OCI-LY7 (cell line): ENCODE results near the gene CACNA2D4. TPM values are rescaled to one million over a fixed set of nuclear protein-coding genes. Genes with fewer than 3 reads are reported as not detected.

Source experiments
- Bru-seq: library from RNA; stranded (reverse); fragments of 400-500 nt; gene quantifications from one replicate; lab custom pipeline; 2021; lab: Mats Ljungman, UMichigan
- BruChase-seq, 2 experiments: library from RNA; stranded (reverse); fragments of 400-500 nt; gene quantifications; one replicate each; lab custom pipeline; 2021; lab: Mats Ljungman, UMichigan
- BruUV-seq: library from RNA; stranded (reverse); fragments of 400-500 nt; replicated peaks from 2 replicates; lab custom pipeline; 2021; lab: Mats Ljungman, UMichigan
- CTCF ChIA-PET: fragments of 300-600 bp; sonication (Branson Sonifier 250); formaldehyde crosslinking; loops from one replicate; lab custom pipeline; 2022; ENCODE audit warnings: antibody characterized with exemption; ENCODE audit not compliant: unreplicated experiment; lab: Charles Lee
- POLR2A ChIA-PET: fragments of 300-600 bp; sonication (Branson Sonifier 250); formaldehyde crosslinking; loops from one replicate; lab custom pipeline; 2022; ENCODE audit warnings: antibody characterized with exemption; lab: Charles Lee
- DNase-seq: peaks from one replicate; pipeline ENCODE4 v3.0.0-alpha.2; 2015; ENCODE audit warnings: low spot score
- H2AFZ ChIP-seq: fragments of 200-600 bp; sonication (generic), shearing (Covaris generic); 2 replicates; pipeline ENCODE4 v1.6.1; 2014; ENCODE audit warnings: mild to moderate bottlenecking, antibody characterized with exemption, low read length, moderate library complexity
- H3K27ac ChIP-seq: fragments of 200-600 bp; sonication (generic); 2 replicates; pipeline ENCODE4 v1.5.1; 2014; ENCODE audit warnings: mixed run types, low read depth, mild to moderate bottlenecking, moderate library complexity, low read length, inconsistent platforms; ENCODE audit not compliant: poor library complexity, severe bottlenecking
- H3K36me3 ChIP-seq: fragments of 200-600 bp; sonication (generic); 2 replicates; pipeline ENCODE4 v1.6.1; 2014; ENCODE audit warnings: mild to moderate bottlenecking, antibody characterized with exemption, low read length, moderate library complexity, mixed read lengths; ENCODE audit not compliant: insufficient read depth
- H3K4me1 ChIP-seq: fragments of 200-600 bp; sonication (generic); 2 replicates; pipeline ENCODE4 v1.5.1; 2014; ENCODE audit warnings: mild to moderate bottlenecking, low read length; ENCODE audit not compliant: insufficient read depth, poor library complexity, severe bottlenecking
- H3K4me2 ChIP-seq: fragments of 200-600 bp; sonication (generic); 2 replicates; pipeline ENCODE4 v1.6.1; 2014; ENCODE audit warnings: mild to moderate bottlenecking, low read length
- H3K4me3 ChIP-seq: fragments of 200-600 bp; sonication (generic); 2 replicates; pipeline ENCODE4 v1.5.1; 2014; ENCODE audit warnings: mild to moderate bottlenecking, low read depth, low read length; ENCODE audit not compliant: poor library complexity, severe bottlenecking
- H3K79me2 ChIP-seq: fragments of 200-600 bp; sonication (generic); 2 replicates; pipeline ENCODE4 v1.6.1; 2016; ENCODE audit warnings: low read depth, mild to moderate bottlenecking, low read length, moderate library complexity, mixed read lengths; ENCODE audit not compliant: insufficient read depth
- H3K9me2 ChIP-seq: fragments of 200-600 bp; sonication (generic); 2 replicates; pipeline ENCODE4 v1.6.1; 2016; ENCODE audit warnings: mild to moderate bottlenecking, low read length, mixed read lengths; ENCODE audit not compliant: insufficient read depth
- H3K9me3 ChIP-seq: fragments of 200-600 bp; sonication (generic); 2 replicates; pipeline ENCODE4 v1.6.1; 2014; ENCODE audit warnings: mild to moderate bottlenecking, mixed run types, low read length, mixed read lengths
- H4K20me1 ChIP-seq: fragments of 200-600 bp; sonication (generic); 2 replicates; pipeline ENCODE4 v1.6.1; 2014; ENCODE audit warnings: mild to moderate bottlenecking, antibody characterized with exemption, low read length, moderate library complexity, mixed read lengths; ENCODE audit not compliant: insufficient read depth
- CTCF ChIP-seq: fragments of 200-600 bp; sonication (generic); conservative IDR thresholded peaks from 2 replicates; pipeline ENCODE4 v1.5.1; 2014; ENCODE audit warnings: mild to moderate bottlenecking, antibody characterized with exemption, low read length, moderate library complexity, mixed read lengths
- EZH2phosphoT487 ChIP-seq: fragments of 200-600 bp; sonication (generic); IDR thresholded peaks from 2 replicates; pipeline ENCODE4 v1.6.1; 2018; ENCODE audit warnings: low read depth, borderline replicate concordance, mild to moderate bottlenecking, mixed run types, antibody characterized with exemption, low read length, moderate library complexity, mixed read lengths
- intact Hi-C: fragments of 100-400 bp; cut with micrococcal nuclease; formaldehyde crosslinking; loops from one replicate; pipeline ENCODE4 v1.10.0; 2022; ENCODE audit not compliant: unreplicated experiment
- long read RNA-seq: library from polyadenylated mRNA; stranded (forward); transcript quantifications from one replicate; pipeline ENCODE4 v2.0.0, GENCODE V29; 2022
- total RNA-seq, 2 experiments: library from RNA; depleted of rRNA in 1 of 2; stranded (reverse); fragments of >200 nt in 1 of 2; shearing (Covaris generic) in 1 of 2; gene quantifications; 2 replicates each; pipeline ENCODE4 v1.2.3, GENCODE V29; 2014 to 2022

Gene CACNA2D4, protein sequence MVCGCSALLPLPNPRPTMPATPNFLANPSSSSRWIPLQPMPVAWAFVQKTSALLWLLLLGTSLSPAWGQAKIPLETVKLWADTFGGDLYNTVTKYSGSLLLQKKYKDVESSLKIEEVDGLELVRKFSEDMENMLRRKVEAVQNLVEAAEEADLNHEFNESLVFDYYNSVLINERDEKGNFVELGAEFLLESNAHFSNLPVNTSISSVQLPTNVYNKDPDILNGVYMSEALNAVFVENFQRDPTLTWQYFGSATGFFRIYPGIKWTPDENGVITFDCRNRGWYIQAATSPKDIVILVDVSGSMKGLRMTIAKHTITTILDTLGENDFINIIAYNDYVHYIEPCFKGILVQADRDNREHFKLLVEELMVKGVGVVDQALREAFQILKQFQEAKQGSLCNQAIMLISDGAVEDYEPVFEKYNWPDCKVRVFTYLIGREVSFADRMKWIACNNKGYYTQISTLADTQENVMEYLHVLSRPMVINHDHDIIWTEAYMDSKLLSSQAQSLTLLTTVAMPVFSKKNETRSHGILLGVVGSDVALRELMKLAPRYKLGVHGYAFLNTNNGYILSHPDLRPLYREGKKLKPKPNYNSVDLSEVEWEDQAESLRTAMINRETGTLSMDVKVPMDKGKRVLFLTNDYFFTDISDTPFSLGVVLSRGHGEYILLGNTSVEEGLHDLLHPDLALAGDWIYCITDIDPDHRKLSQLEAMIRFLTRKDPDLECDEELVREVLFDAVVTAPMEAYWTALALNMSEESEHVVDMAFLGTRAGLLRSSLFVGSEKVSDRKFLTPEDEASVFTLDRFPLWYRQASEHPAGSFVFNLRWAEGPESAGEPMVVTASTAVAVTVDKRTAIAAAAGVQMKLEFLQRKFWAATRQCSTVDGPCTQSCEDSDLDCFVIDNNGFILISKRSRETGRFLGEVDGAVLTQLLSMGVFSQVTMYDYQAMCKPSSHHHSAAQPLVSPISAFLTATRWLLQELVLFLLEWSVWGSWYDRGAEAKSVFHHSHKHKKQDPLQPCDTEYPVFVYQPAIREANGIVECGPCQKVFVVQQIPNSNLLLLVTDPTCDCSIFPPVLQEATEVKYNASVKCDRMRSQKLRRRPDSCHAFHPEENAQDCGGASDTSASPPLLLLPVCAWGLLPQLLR
- total RNA-seq (2014; rRNA removed; shearing (Covaris generic)) (0.13 TPM in 1 of 2 replicates, not detected in the other), total RNA-seq (2022) (0.41 TPM in 1 of 2 replicates, not detected in the other), Bru-seq, nascent RNA (percentile 4 among the genes with signal in this experiment), BruChase-seq, experiment 1, labeled RNA remaining after a 6-hour chase (not detected), BruChase-seq, experiment 2, labeled RNA remaining after a 2-hour chase (percentile 3 among the genes with signal in this experiment)
- long read RNA-seq: 0 reads

DNA sequence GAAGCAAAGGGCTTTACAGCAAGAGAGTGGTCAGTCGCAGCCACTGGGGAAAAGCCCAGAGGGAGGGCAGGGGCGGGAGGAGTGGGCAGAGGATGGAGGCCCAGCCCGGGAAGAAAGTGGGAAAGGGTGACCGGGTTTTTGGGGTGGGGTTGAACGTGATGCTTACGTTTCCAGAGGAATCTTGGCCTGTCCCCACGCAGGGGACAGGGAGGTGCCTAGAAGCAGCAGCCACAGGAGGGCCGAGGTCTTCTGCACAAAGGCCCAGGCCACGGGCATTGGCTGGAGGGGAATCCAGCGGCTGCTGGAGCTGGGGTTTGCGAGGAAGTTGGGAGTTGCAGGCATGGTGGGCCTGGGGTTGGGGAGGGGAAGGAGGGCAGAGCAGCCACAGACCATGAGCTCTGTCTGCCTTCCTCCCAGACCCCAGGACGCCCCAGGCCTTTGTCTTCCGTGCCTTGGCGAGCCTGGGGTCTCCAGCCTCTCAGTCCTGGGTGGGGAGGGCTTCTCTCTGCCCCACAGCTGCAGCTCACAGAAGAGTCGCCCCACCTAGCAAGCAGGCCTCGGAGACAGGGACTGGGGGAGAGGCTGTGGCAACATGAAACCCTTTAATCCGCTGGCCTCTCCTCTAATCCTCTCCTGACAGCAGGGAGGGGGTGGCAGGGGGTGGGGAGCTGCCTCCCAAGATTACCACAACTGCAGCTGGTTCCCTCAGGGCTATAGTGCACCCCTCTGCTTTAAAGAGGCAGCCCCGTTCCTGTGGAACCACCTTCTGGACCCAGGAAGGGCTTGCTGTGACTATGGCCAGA lies at the start of gene CACNA2D4:
TSS of gene CACNA2D4 (minus strand) at position 572 of the 803 bp plus-strand sequence. CDS start at position 393, 179 bp downstream.
- Histone ChIP-seq H4K20me1 (no peaks in the 10 kb centered on the region), H3K4me3 (no peak within 1 kb of the TSS), H3K27ac (no peak within 1 kb of the TSS), H3K9me3 (no peaks in the 10 kb centered on the region), H3K9me2 (no peaks in the 10 kb centered on the region), H3K4me1 (peaks cover 8% of the 10 kb centered on the region), H3K79me2 (no peaks in the 10 kb centered on the region), H3K36me3 (no peaks in the 10 kb centered on the region), H3K4me2 (no peak within 1 kb of the TSS), H2AFZ (no peak within 1 kb of the TSS)
- intact Hi-C loops: no loop called here
- ChIA-PET CTCF (no interaction called here), POLR2A (interaction anchor here (0.6 kb wide), 1 partner anchor 866 kb away, joined by 3 read pairs; no protein-coding TSS in a partner anchor)
- DNase-seq: no peak
- no TSS peak for BruUV-seq
- TF ChIP-seq CTCF (no peak), EZH2phosphoT487 (no peak)

DNA sequence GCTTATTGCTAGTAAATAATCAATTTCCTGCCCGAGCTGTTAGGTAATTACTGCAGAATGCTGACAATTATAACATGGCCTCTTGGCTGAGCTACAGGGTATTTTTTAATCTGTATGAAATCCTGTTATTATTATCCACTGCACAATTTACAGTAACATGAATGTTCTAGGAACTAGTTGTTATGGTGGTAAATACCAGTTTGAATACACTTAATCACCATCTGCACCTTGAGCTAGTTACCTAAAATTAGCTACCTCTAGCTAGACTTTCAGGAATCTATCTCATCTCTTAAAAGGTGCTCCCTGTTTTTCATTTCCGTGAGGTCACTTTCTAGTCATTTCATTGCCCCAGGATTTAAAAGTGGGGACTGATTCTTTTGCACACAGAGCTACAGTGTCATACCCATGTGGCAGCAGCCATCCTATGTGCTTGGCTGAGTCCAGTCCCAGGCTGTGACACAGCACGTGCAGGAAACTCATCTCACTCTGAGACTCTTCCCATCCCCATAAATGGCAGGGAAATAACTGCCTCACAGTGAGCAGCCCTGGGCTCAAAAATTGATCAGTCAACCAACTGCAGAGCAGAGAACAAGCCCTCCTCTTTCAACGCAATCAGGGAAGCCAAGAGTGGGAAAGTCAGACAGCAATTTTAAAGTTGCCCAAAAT lies 48.2 kb upstream of the CACNA2D4 start:
- no peaks in the 10 kb centered on the region for H4K20me1 ChIP-seq
- H3K27ac ChIP-seq: no peak overlapping the region
- intact Hi-C loops: loop anchor here (5.0 kb wide), 1 partner anchor 436 kb away; no protein-coding TSS in a partner anchor
- H3K9me3 ChIP-seq: no peaks in the 10 kb centered on the region
- no peak for DNase-seq
- H3K4me3 ChIP-seq: no peak overlapping the region
- no peaks in the 10 kb centered on the region for H3K9me2 ChIP-seq
- no peak overlapping the region for H2AFZ ChIP-seq
- ChIA-PET POLR2A (interaction anchor here (0.7 to 1.1 kb wide), 2 partner anchors 19 to 54 kb away, joined by 3 read pairs; no protein-coding TSS in a partner anchor), CTCF (interaction anchor here (1.1 kb wide), 1 partner anchor 27 kb away, joined by 3 read pairs; no protein-coding TSS in a partner anchor)
- H3K4me1 ChIP-seq: no peaks in the 10 kb centered on the region
- no TSS peak for BruUV-seq
- H3K79me2 ChIP-seq: no peaks in the 10 kb centered on the region
- peaks cover 25% of the 10 kb centered on the region for H3K36me3 ChIP-seq
- no peak for TF ChIP-seq CTCF
- no peak for TF ChIP-seq EZH2phosphoT487
- no peak overlapping the region for H3K4me2 ChIP-seq
